HUES48 (cell line): ENCODE measurements around the gene ATG9B.

ENCODE experiments used
- H3K27ac ChIP-seq: one replicate; pipeline ENCODE4 v1.7.0; 2013; ENCODE audit warnings: low read depth, low read length, inconsistent platforms
- H3K27me3 ChIP-seq: 2 replicates; pipeline ENCODE4 v1.6.1; 2013; ENCODE audit warnings: mild to moderate bottlenecking, low read length; ENCODE audit not compliant: control insufficient read depth, insufficient read depth
- H3K36me3 ChIP-seq: 2 replicates; pipeline ENCODE4 v1.6.1; 2013; ENCODE audit warnings: low read length; ENCODE audit not compliant: control insufficient read depth, insufficient read depth
- H3K4me1 ChIP-seq: 2 replicates; pipeline ENCODE4 v1.6.1; 2013; ENCODE audit warnings: mild to moderate bottlenecking, low read length; ENCODE audit not compliant: control insufficient read depth, insufficient read depth
- H3K4me3 ChIP-seq: 2 replicates; pipeline ENCODE4 v1.5.1; 2013; ENCODE audit warnings: mild to moderate bottlenecking, low read depth, low read length
- H3K9ac ChIP-seq: 2 replicates; pipeline ENCODE4 v1.6.1; 2013; ENCODE audit warnings: mild to moderate bottlenecking, low read depth, low read length, moderate library complexity
- H3K9me3 ChIP-seq: 2 replicates; pipeline ENCODE4 v1.6.1; 2013; ENCODE audit warnings: low read length; ENCODE audit not compliant: control insufficient read depth, insufficient read depth

ATG9B gene

DNA sequence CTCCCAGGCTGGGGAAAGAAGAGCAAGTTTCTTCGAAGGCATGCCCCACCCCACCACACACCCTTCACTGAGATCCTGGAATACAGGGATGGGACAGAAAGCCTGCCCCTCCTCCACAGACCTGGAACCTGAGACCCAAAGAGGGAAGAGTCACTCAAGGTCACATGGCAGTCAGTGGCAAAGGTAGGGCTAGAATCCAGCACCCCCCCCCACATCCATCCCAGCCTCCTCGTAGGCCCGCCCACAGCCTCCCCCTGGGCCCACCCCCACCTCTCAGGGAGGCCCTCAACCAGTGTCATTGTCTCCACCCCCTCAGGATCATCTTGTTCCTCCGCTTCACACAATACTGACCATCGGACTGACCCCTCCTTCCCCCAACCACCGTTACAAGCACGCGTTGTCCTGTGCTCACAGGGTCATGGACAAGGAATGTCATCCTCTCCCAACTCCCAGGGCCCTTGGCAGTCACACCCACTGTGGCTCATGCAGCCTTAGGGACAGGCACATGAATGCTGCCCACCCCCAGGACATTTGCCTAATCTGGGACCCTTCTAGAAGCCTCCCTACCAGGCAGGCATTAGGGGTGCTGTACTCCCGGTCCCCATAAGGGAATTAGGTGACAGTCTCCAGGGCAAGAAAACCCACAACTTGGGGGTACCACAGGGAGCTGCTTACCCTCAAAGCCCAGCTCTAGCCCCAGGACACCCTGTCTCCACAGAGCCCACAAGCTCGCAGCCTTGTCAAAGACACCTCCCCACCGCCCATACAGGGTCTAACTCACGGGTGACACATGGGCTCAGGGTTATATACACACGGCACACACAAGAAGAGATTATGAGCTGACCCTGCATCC, 47.5 kb downstream of the ATG9B start:
- Histone ChIP-seq H3K4me1 (peaks cover 42% of the 10 kb centered on the region), H3K36me3 (no peaks in the 10 kb centered on the region), H3K27ac (no peak overlapping the region), H3K9ac (no peak overlapping the region), H3K4me3 (peak overlapping the region; percentile 52), H3K27me3 (peaks cover 66% of the 10 kb centered on the region), H3K9me3 (no peaks in the 10 kb centered on the region)

DNA sequence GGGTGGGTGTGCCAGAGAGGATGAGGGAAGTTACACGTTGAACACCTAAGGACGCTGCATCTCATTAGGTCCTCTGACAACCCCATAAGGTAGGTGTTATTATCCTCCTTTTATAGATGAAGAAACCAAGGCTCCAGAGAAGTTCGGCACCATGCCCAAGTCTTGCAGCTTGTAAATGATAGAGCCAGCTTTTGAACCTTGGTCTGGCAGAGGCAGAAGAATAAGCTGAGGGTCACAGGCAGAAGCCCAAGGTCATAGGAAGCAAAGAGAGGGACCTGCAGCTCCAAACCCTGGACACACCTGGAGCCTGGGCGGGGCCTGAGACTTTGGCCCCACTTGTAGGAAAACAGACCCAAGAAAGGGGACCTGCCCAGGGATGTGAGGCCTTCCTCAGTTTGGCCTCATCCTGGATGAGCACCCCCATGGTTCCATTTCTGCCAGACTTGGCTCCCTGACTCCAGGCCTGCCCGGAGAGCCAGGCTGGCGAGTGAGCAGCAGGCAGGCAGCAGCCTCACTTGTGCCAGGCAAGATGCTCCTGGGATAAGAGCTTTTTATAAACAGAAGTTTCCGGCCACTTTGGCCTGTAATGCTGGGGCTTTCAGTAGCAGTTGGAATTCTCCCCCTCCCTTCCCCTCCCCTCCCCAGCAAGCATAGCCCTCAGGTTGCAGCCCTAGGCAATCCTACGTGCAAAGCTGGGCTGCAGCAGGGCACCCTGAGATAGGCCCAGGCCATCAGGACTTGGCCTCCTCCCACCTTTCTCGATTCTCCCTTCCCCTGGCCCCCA, 48.6 kb downstream of the ATG9B start:
- H3K9me3 ChIP-seq = no peaks in the 10 kb centered on the region
- peaks cover 46% of the 10 kb centered on the region for H3K4me1 ChIP-seq
- no peak overlapping the region for H3K9ac ChIP-seq
- H3K27ac ChIP-seq = no peak overlapping the region
- peaks cover 56% of the 10 kb centered on the region for H3K27me3 ChIP-seq
- peak overlapping the region; percentile 88 for H3K4me3 ChIP-seq
- no peaks in the 10 kb centered on the region for H3K36me3 ChIP-seq

DNA sequence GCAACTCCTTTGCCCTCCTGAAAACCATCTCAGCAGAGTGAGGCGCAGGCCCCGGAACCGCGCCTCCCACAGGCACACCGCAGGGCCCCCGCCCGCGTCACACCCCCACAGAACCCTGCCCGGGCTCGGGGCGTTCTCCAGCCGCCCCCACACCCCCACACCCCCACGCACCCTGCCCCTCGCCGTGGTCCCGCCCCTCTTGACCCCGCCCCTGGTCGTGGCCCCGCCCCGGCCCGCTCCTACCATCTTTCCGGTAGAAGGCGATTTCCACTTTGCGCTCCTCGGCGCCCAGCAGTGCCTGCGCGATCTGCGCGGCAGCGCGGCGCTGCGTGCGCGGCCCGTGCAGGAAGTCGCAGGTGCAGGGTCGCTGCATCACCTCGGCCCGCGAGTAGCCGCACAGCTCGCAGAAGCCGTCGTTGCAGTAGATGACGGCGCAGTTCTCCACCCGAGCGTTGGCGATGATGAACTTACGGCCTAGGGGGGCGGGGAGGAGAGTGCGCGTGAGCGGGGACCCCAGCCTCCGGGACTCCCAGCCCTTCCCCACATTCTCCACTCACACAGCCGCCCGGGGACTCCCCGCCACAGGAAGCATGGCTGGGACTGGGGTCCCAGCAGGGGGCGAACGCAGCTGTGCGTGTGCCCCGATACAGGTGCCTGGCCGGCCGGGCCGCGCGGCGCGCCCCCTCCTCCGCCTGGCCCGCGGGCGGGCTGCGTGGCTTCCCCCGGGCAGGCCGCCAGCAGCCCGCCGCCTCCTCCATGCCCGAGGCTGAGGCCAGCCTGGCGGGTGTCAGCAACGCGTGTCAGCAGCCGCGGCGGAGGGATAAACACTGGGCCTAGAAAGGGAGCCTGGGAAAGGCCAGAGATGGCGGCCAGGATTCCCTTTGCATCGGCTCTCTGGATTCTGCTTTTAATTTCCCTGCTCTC, 49.6 kb downstream of the ATG9B start:
- H3K36me3 ChIP-seq = no peaks in the 10 kb centered on the region
- peaks cover 46% of the 10 kb centered on the region for H3K27me3 ChIP-seq
- no peaks in the 10 kb centered on the region for H3K9me3 ChIP-seq
- H3K9ac ChIP-seq = no peak overlapping the region; the same call in 1 of the 2 replicates
- peaks cover 39% of the 10 kb centered on the region for H3K4me1 ChIP-seq
- H3K27ac ChIP-seq = no peak overlapping the region
- peak overlapping the region; percentile 88 for H3K4me3 ChIP-seq

DNA sequence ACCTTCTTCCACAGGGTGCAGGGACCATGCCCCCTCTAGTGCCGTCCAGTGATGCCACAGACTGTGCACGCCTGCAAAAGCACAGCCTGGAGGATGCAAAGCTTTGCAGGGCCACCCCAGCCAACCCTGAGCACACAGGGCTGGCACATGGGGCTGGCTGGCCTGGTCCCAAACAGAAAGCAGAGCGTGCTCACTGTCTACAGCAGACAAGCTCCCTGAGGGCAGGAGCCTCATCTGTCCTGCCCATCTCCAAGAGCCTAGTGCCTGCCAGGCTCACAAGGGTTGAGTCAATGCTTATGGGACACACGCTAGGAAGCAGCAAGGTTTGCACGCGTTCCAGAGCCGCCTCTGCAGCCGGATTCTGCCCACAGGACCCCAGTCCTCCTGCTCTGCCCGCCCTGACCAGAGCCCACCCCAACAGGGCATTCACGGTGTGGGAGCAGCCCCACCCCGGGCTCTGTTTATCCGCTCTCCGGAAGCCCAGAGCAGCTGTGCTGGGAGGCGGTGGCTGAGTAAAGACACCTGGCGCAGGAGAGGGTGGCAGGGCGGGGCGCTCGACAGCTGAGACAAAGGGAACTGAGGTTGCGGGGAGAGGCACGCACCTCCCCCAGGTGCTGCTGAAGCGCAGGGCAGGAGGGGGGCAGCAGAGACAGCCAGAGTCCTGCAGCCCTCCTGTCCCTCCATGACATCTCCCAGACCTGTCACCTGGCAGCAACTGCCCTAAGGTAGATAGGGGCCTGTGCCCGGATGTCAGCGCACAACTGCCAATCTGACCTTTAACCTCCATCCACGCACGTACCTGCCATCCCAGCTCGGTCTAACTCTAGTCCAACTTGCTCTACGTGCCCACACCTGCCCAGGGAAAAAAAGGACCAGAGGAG, 50.5 kb downstream of the ATG9B start:
- Histone ChIP-seq H3K9ac (no peak overlapping the region), H3K27ac (no peak overlapping the region), H3K4me3 (peak overlapping the region; percentile 32; the same call in 1 of the 2 replicates), H3K27me3 (peaks cover 42% of the 10 kb centered on the region), H3K4me1 (peaks cover 40% of the 10 kb centered on the region), H3K9me3 (no peaks in the 10 kb centered on the region), H3K36me3 (no peaks in the 10 kb centered on the region)

DNA sequence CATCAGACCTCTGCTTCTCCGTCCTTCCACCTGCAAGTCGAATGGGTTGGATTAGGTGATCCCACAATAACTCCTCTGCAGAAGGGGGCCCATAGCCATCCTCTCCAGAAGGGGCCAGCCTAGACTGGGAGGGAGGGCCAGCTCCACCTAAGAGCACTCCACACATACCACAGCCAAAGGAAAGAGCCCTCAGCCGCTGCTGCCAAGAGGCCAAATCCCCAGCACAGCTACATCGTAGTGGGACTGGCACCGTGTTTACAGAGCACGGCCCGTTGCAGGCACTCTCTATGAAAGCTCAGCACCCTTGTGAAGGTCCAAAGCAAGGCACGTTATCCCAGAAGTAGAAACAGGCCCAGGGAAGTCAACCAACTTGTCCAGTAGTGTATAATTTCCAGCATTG, 51.6 kb downstream of the ATG9B start:
- no peaks in the 10 kb centered on the region for H3K36me3 ChIP-seq
- H3K4me1 ChIP-seq = peaks cover 42% of the 10 kb centered on the region

DNA sequence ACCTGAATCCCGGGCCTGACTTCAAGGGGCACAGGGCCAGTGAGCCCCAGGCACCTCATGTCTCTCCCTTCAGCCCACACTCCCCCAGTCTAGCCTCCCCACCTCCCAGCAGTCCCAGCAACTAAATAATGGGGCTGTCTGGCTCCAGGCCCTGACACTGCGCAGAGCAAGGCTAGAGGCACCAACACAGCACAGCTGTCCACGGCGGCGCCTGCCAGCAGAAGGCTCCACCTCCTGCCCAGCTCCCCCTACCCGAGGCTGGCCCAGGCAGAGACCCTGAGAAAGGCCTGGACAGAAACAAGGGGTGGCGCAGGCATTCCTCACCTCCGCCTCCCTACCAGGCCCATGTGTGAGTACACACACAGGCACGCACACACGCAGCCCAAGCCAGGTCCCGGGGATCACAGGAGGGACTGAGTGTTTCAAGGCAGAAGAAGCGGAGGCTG, 52.2 kb downstream of the ATG9B start:
- no peak overlapping the region for H3K4me3 ChIP-seq
- no peak overlapping the region for H3K27ac ChIP-seq
- no peaks in the 10 kb centered on the region for H3K9me3 ChIP-seq
- peaks cover 38% of the 10 kb centered on the region for H3K4me1 ChIP-seq
- no peak overlapping the region for H3K9ac ChIP-seq
- H3K36me3 ChIP-seq = no peaks in the 10 kb centered on the region
- H3K27me3 ChIP-seq = peaks cover 36% of the 10 kb centered on the region

More for the DNA sequence above, 51.6 kb downstream of the ATG9B start:
- Histone ChIP-seq H3K9me3 (no peaks in the 10 kb centered on the region), H3K27me3 (peaks cover 42% of the 10 kb centered on the region), H3K9ac (no peak overlapping the region), H3K4me3 (no peak overlapping the region), H3K27ac (no peak overlapping the region)

DNA sequence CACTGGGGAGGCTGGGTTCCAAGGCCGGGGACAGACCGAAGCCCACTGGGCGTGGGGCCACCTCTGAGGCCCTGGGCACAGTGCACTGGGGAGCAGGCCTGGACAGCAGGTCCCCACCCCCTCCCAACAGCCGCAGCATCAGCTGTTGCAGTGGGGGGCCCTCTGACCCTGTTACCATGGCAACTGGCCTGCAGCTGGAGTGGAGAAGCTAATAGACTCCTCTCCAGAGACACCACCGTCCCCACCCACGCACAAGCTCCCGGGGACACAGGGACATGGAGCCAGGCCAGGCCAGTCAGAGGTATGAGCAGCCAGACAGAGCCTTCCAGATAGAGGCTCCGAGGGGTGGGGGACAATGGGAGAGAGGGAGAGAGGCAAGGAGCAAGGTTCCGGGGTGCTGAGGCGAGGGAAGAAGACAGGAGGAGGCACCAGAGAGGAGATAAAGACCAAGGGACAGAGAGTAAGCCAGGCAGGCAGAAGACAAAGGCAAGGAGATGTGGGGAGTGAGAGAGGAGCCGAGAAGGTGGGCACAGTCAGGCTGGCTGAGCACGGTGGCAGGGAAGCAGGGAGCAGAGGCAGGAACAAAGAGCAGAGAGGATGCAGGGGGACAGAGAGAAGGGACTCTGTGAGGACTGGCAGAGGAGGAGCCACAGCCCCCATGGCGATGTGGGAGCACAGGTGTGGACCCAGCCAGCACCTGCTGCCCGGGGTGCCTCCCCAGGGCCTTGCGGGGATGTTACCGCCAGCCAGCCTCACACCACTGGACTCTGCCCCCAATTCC, 52.9 kb downstream of the ATG9B start:
- Histone ChIP-seq H3K4me1 (peaks cover 34% of the 10 kb centered on the region), H3K36me3 (no peaks in the 10 kb centered on the region), H3K4me3 (no peak overlapping the region), H3K27me3 (peaks cover 31% of the 10 kb centered on the region), H3K27ac (no peak overlapping the region), H3K9me3 (no peaks in the 10 kb centered on the region), H3K9ac (no peak overlapping the region)

DNA sequence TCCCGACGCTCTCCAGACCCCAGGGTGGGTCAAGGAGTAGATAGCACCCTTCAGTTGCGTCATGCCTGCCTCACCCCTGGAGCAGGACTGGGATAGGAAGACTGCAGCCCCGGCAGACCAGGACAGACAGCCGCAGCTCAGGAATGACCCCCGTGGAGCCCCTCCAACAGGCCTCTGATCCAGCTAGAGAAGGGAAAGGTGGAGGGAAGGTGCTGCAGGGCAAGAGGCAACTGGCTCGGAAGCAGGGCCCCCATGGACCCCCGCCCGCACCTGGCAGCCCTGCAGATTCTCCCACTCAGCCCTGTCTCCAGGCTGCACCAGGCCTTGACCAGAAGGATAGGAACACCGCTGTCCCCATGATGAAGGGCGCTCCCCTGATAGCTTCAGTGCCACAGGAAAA, 53.9 kb downstream of the ATG9B start:
- no peak overlapping the region for H3K4me3 ChIP-seq
- no peaks in the 10 kb centered on the region for H3K36me3 ChIP-seq
- peaks cover 21% of the 10 kb centered on the region for H3K27me3 ChIP-seq
- H3K9me3 ChIP-seq = no peaks in the 10 kb centered on the region
- no peak overlapping the region for H3K27ac ChIP-seq
- no peak overlapping the region for H3K9ac ChIP-seq
- H3K4me1 ChIP-seq = peaks cover 24% of the 10 kb centered on the region

DNA sequence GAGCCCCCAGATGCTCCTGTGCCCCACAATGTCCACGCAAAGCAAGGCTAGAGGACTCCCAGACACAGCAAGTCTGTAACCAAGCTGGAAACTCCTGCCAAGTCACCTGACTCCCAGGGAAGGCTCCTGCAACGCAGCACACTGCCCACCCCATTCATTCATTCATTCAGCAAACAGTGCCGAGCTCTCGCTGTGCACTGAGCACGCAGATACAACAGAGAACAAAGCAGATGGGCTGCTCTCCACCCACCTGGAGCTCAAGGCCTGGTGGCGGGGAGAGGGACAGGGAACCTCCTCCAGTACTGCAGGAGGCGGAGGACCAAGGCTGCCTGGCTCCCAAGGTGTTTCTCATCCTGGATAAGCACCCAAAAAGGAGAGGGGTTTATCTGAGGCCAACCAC, 54.8 kb downstream of the ATG9B start:
- Histone ChIP-seq H3K4me3 (no peak overlapping the region), H3K9me3 (no peaks in the 10 kb centered on the region), H3K36me3 (no peaks in the 10 kb centered on the region), H3K27ac (no peak overlapping the region), H3K27me3 (peaks cover 17% of the 10 kb centered on the region; the same call in 1 of the 2 replicates), H3K4me1 (peaks cover 20% of the 10 kb centered on the region; the same call in 1 of the 2 replicates), H3K9ac (no peak overlapping the region)
